Measurements from ENCODE around the gene XRN1.

DNA sequence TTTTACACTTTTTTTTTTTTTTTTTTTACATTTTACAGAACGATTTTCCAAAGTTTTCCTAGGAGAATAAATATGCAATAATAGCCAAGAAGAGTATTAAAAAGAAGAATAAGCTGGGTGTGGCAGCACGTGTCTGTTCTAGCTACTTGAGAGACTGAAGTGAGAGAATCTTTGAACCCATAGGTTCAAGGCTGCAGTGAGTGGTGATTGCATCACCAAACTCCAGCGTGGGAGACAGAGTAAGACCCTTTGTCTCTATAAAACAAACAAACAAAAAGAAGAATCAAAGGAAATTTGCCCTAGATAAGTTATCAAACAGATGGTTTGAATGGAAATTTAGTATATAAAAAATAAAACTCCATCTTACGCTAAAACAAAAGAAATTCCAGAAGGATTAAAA is 13.3 kb downstream of the XRN1 start:
- no peak for TF ChIP-seq GATA3 (IDR thresholded peaks at IDR 0.05; ENCODE audit: low read depth, low read length)
- TF ChIP-seq GATA2 (IDR thresholded peaks at IDR 0.05; ENCODE audit: low read depth, low read length): no peak

Measured in SH-SY5Y (cell line).